HG03521 (cell line): ENCODE results near the gene COL6A2.

Experiments used
- ATAC-seq: cut with Tn5 transposase; IDR thresholded peaks from one replicate; pipeline ENCODE4 v1.9.1; 2021; ENCODE audit warnings: mild to moderate bottlenecking, moderate library complexity; ENCODE audit not compliant: unreplicated experiment

The COL6A2 gene

DNA sequence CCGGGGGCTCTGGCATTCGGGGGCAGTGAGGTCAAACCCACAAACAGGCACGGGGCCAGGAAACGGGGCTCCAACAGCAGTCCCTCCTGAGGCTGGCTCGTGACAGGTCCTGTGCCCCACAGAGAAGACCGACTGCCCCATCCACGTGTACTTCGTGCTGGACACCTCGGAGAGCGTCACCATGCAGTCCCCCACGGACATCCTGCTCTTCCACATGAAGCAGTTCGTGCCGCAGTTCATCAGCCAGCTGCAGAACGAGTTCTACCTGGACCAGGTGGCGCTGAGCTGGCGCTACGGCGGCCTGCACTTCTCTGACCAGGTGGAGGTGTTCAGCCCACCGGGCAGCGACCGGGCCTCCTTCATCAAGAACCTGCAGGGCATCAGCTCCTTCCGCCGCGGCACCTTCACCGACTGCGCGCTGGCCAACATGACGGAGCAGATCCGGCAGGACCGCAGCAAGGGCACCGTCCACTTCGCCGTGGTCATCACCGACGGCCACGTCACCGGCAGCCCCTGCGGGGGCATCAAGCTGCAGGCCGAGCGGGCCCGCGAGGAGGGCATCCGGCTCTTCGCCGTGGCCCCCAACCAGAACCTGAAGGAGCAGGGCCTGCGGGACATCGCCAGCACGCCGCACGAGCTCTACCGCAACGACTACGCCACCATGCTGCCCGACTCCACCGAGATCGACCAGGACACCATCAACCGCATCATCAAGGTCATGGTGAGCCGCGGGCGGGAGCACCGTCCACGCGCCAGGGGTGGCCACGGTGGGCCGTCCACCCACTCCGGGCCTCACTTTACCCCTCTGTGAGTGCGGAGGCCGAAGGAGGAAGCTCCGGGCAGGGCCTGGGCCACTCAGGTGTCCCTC is 14.2 kb downstream of the COL6A2 start:
- no peak for ATAC-seq

DNA sequence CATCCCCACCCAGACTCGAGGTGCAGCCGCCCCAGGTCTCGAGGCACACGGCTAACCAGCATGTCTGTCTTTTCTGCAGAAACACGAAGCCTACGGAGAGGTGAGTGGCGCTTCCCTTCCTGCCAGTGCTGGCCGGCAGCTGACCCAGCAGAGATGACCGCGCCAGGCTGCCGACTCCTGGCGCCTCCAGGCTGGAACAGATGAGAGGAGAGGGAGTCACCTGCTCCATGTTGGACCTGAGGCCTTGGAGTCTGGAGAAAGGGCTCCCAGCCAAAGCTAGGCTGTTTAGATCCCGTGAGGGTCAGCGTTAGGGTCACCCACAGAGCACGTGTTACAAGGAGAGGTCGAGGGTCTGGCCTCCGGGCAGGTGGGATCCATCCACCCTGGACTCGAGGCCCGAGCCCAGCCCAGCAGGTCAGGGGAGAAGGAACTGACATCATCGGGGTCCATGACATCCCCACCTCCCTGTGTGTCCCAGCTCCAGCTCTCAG is 14.9 kb downstream of the COL6A2 start:
- no peak for ATAC-seq

DNA sequence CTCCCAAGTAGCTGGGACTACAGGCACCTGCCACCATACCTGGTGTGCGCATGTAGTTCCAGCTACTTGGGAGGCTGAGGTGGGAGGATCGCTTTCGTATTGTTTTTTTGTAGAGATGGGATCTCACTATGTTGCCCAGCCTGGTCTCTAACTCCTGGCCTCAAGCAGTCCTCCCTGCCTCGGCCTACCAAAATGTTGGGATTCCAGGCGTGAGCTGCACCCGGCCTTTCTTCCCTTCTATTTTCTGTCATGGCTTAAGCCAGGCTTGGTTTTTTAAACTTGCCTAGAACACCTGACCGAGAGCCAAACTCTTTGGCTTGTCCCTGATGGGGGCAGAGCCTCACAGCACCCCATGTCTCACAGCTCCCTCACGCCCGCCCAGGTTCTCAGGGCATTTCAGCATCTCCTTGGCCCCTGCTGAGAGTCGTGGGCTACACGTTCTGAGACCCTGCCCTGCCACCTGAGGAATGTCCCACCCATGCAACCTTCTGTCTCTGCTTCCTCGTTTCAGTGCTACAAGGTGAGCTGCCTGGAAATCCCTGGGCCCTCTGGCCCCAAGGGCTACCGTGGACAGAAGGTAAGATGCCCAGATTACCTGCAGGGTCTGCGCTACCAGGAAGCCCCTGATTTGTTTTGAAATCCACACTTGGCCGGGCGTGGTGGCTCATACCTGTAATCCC is 15.7 kb downstream of the COL6A2 start:
- ATAC-seq: no peak

GRCh38 chr21:46114963-46115362 is 17.1 kb downstream of the COL6A2 start:
- ATAC-seq: no peak

DNA sequence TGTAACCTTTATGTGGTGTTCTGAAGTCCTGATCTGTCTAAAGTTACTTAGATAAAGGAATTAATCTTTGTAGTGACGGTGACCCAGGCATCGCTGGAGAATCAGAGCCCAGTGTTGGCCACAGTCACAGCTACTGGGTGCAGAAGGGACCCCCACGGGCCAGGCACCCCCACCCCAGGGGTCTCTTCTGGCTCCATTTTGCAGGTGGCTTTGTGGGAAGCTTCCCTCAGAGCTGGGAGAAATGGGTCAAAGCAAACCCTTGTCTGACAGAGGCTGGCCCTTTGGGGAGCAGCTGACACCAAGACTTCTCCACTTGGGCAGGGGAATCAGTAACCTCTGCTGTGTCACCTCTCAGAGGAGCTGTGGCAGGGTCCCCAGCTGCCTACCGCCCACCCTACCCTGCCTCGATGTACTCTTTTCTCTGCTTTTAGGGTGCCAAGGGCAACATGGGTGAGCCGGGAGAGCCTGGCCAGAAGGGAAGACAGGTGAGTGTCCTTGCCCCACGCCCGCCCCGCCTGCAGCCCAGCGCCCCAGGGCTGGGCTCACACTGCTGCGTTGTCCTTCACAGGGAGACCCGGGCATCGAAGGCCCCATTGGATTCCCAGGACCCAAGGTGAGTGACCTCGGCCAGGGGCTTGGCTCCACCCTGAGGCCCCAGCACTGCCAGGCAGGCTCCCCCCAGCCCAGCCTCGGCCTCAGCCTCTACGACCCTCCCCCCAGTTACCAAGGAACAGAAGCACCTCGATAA is 17.7 kb downstream of the COL6A2 start:
- no peak for ATAC-seq

DNA sequence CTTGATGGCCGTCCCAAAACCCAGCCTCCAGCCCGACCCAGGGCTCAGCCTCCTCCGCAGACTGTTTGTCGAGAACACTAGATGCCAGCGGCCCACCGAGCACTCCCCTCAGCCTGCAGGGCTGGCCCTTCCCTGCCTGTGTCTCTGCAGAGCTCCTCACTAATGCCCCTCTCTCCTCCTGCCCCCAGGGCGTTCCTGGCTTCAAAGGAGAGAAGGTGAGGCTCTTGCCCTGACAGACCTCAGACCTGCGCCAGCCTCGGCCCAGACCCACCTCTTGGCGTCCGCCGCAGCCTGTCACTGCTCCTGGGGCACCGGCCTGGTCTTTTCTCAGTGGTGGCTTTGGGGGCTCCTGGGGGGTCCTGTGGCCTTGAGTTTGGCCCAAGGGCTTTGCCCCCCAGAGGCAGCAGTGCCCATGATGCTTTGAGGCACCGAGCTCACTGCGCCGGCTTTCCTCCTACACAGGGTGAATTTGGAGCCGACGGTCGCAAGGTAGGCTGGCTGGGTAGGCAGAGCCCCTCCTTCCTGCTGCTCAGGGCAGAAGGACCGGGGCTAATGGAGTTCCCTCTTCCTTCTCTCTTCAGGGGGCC is 18.4 kb downstream of the COL6A2 start:
- no peak for ATAC-seq

GRCh38 chr21:46116776-46117585 is 19.1 kb downstream of the COL6A2 start:
- ATAC-seq: no peak

DNA sequence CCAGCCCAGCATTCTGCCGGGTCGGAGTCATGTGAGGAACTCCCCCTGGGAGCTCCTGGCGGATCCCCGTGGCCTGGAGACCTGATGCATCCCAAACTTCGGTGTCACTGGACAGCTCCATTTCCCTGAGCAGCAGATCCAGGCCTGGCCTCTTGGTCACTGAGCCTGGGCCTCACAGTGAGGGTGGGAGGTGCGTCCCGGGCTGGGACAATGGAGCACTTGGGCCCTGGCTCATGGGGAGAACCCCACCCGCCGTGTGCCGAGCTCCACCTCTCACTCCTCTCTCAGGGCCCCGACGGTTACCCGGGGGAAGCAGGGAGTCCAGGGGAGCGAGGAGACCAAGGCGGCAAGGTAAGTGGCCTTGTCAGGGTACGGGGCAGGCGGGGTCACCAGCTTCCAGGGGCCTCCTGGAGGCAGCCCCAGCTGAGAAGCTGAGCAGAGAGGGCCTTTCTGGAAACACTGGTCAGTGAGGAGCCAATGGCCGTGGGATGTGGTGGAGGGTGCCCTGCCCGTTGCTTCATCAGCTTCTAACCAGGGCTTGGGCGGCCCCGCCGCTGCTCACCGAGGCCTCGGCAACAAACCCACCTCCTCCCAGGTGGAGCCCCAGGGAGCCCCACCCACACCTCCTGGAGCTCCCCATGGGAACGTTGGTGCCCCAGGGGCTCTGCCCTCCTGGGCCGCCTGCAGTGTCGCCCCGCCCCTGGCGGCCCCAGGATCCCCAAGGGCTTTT is 19.8 kb downstream of the COL6A2 start:
- ATAC-seq: no peak

- no peak for ATAC-seq
These were observed 20.6 kb downstream of the COL6A2 start for GRCh38 chr21:46118316-46119143.

GRCh38 chr21:46119144-46119636 is 21.3 kb downstream of the COL6A2 start:
- no peak for ATAC-seq

- no peak for ATAC-seq
These were observed 21.8 kb downstream of the COL6A2 start for GRCh38 chr21:46119637-46120271.

- no peak for ATAC-seq
These were observed 22.7 kb downstream of the COL6A2 start for GRCh38 chr21:46120301-46121285.

DNA sequence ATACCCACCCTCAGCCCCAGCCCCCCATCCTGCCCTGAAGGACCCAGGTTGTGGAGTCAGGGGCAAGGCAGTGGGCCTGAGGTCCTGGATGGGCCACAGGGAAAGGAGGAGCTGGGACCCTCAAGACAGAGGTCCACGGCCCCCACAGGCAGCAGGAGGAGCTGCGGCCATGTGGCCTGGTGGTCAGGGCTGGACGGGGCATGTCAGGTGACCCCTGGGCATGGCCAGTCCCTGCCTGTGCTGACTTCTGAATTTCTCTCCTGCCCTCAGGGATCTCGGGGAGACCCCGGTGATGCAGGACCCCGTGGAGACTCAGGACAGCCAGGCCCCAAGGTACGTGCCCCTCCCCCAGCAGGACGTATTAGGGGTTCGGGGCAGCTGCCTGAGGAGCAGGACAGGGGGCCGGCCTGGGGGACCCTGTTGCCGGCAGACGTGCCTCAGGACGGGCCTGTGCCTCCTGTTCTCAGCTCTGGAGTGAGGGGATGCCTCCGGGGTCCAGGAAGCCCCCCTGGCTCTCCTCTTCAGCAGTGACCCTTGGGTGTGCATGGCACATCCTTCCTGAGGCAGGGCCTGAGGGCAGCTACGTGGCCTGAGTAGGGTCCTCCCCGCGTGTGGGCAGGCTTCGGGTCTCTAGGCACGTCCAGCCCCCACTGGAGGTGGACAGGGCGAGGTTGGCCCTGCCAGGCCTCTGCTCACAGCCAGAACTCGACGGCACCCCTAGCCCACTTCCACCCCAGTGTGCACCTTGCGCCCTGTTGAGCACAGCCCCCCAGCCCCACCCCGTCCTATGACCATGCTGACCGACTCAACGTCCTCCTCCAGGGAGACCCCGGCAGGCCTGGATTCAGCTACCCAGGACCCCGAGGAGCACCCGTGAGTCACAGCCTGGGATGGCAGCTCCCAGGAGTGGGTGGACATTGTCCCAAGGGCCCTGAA is 23.6 kb downstream of the COL6A2 start:
- ATAC-seq: no peak

DNA sequence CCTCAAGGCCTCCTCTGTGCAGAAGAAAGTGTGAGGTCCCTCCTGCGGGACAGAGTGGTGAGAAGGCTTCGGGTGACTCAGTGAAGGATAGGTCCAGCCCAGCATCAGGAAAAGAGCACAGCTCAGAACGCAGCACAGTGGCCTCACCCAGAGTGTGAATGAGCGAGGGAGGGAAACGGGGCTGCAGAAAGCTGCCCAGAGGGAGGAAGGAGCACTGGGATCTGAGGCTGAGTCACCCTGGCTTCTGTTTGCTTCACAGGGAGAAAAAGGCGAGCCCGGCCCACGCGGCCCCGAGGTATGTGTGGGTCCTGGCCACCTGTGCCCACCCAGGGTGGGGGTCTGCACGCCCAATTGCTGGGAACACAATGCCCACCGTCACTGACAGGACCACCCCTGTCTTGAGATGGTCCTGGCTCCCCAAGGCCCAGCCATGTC is 24.3 kb downstream of the COL6A2 start:
- ATAC-seq: no peak

- no peak for ATAC-seq
These were observed 25.1 kb downstream of the COL6A2 start for GRCh38 chr21:46122758-46123683.
